Loucy (cell line): ENCODE data around the gene LRRN4CL.

Source experiments
- H2AFZ ChIP-seq: fragments of 200-600 bp; sonication (generic); 2 replicates; pipeline ENCODE4 v1.6.0; 2016; ENCODE audit warnings: antibody characterized with exemption, mild to moderate bottlenecking, low read length, moderate library complexity
- H3F3A ChIP-seq: fragments of 200-600 bp; 2 replicates; pipeline ENCODE4 v1.6.0; 2016; ENCODE audit warnings: antibody characterized with exemption, low read depth, mild to moderate bottlenecking
- H3K27me3 ChIP-seq: fragments of 200-600 bp; sonication (generic); 2 replicates; pipeline ENCODE4 v1.6.1; 2014; ENCODE audit warnings: low read length, mild to moderate bottlenecking; ENCODE audit not compliant: insufficient read depth, poor library complexity, severe bottlenecking
- H3K36me3 ChIP-seq: fragments of 200-600 bp; sonication (generic); 2 replicates; pipeline ENCODE4 v1.6.1; 2016; ENCODE audit warnings: low read length; ENCODE audit not compliant: insufficient read depth
- H3K4me1 ChIP-seq: fragments of 200-600 bp; sonication (generic); 2 replicates; pipeline ENCODE4 v1.5.1; 2014; ENCODE audit warnings: low read length, mild to moderate bottlenecking; ENCODE audit not compliant: insufficient read depth, poor library complexity, severe bottlenecking
- H3K4me2 ChIP-seq: fragments of 200-600 bp; sonication (generic); 2 replicates; pipeline ENCODE4 v1.6.0; 2014; ENCODE audit warnings: antibody characterized with exemption, low read length, low read depth, mild to moderate bottlenecking; ENCODE audit not compliant: poor library complexity, severe bottlenecking
- H3K4me3 ChIP-seq: fragments of 200-600 bp; sonication (generic); 2 replicates; pipeline ENCODE4 v1.5.1; 2014; ENCODE audit warnings: low read length, mild to moderate bottlenecking, mixed read lengths; ENCODE audit not compliant: poor library complexity, severe bottlenecking
- H3K79me2 ChIP-seq: fragments of 200-600 bp; sonication (generic); 2 replicates; pipeline ENCODE4 v1.6.1; 2014; ENCODE audit warnings: low read length; ENCODE audit not compliant: insufficient read depth
- H3K9ac ChIP-seq: fragments of 200-600 bp; sonication (generic); 2 replicates; pipeline ENCODE4 v1.6.0; 2014; ENCODE audit warnings: mild to moderate bottlenecking, low read depth, low read length, moderate library complexity; ENCODE audit not compliant: poor library complexity, severe bottlenecking
- H3K9me2 ChIP-seq: fragments of 200-600 bp; sonication (generic); replicated peaks from 2 replicates; pipeline ENCODE4 v1.6.1; 2016; ENCODE audit warnings: low read depth, low read length, mixed read lengths
- H3K9me3 ChIP-seq: fragments of 200-600 bp; sonication (generic); 2 replicates; pipeline ENCODE4 v1.6.1; 2014; ENCODE audit warnings: mild to moderate bottlenecking, antibody characterized with exemption, low read length, low read depth; ENCODE audit not compliant: insufficient read depth
- H4K20me1 ChIP-seq: fragments of 200-600 bp; sonication (generic); 2 replicates; pipeline ENCODE4 v1.6.0; 2014; ENCODE audit warnings: antibody characterized with exemption, low read length, mild to moderate bottlenecking; ENCODE audit not compliant: insufficient read depth, poor library complexity, severe bottlenecking
- CTCF ChIP-seq: fragments of 200-600 bp; sonication (generic); conservative IDR thresholded peaks from 2 replicates; pipeline ENCODE4 v1.5.1; 2014; ENCODE audit warnings: mild to moderate bottlenecking, antibody characterized with exemption, low read length
- EZH2phosphoT487 ChIP-seq: fragments of 200-600 bp; IDR thresholded peaks from 2 replicates; pipeline ENCODE4 v1.6.1; 2018; ENCODE audit warnings: antibody characterized with exemption, mild to moderate bottlenecking, moderate library complexity, borderline replicate concordance

Gene LRRN4CL

GRCh38 chr11:62673196-62673525 is 16.2 kb downstream of the LRRN4CL start:
- Histone ChIP-seq H3K4me1 (peaks cover 42% of the 10 kb centered on the region), H3K9me2 (no peaks in the 10 kb centered on the region), H3K9ac (peak overlapping the region; percentile 91), H4K20me1 (peaks cover 30% of the 10 kb centered on the region), H3K4me3 (peak overlapping the region; percentile 80), H3K27me3 (no peaks in the 10 kb centered on the region), H3K4me2 (peak overlapping the region; percentile 87), H3K9me3 (no peaks in the 10 kb centered on the region), H3F3A (no peaks in the 10 kb centered on the region; the same call in 1 of the 2 replicates), H3K79me2 (peaks cover 74% of the 10 kb centered on the region), H2AFZ (no peak overlapping the region), H3K36me3 (no peaks in the 10 kb centered on the region; the same call in 1 of the 2 replicates)
- no peak for TF ChIP-seq EZH2phosphoT487
- no peak for TF ChIP-seq CTCF

GRCh38 chr11:62671608-62672389 is 17.5 kb downstream of the LRRN4CL start, which contains the start of the genes LBHD1 and UQCC3:
TSS of gene LBHD1 (minus strand) at chr11:62672267. CDS start at chr11:62670031, 2,236 bp downstream.
TSS of gene UQCC3 (plus strand) at chr11:62671673. CDS start at chr11:62671746, 73 bp downstream.
- Histone ChIP-seq H3F3A (no peaks in the 10 kb centered on the region; the same call in 1 of the 2 replicates), H2AFZ (peak within 1 kb of the TSS; percentile 91), H4K20me1 (peaks cover 23% of the 10 kb centered on the region), H3K4me3 (peak within 1 kb of the TSS; percentile 80), H3K4me2 (peak within 1 kb of the TSS; percentile 87), H3K9ac (peak within 1 kb of the TSS; percentile 91), H3K27me3 (no peaks in the 10 kb centered on the region), H3K9me3 (no peaks in the 10 kb centered on the region), H3K9me2 (no peaks in the 10 kb centered on the region), H3K4me1 (peaks cover 38% of the 10 kb centered on the region), H3K36me3 (no peaks in the 10 kb centered on the region; the same call in 1 of the 2 replicates), H3K79me2 (peaks cover 73% of the 10 kb centered on the region)
- no peak for TF ChIP-seq EZH2phosphoT487
- TF ChIP-seq CTCF = no peak

- H3K4me2 ChIP-seq = peak overlapping the region; percentile 87
- H3K9me3 ChIP-seq = no peaks in the 10 kb centered on the region
- H3K4me1 ChIP-seq = peaks cover 42% of the 10 kb centered on the region
- H3K79me2 ChIP-seq = peaks cover 73% of the 10 kb centered on the region
- peaks cover 23% of the 10 kb centered on the region for H4K20me1 ChIP-seq
- H2AFZ ChIP-seq = peak overlapping the region; percentile 91
- H3K9ac ChIP-seq = peak overlapping the region; percentile 91
- no peaks in the 10 kb centered on the region; the same call in 1 of the 2 replicates for H3F3A ChIP-seq
- no peaks in the 10 kb centered on the region; the same call in 1 of the 2 replicates for H3K36me3 ChIP-seq
- H3K4me3 ChIP-seq = peak overlapping the region; percentile 80
- H3K27me3 ChIP-seq = no peaks in the 10 kb centered on the region
- H3K9me2 ChIP-seq = no peaks in the 10 kb centered on the region
- TF ChIP-seq EZH2phosphoT487 = no peak
Observed at GRCh38 chr11:62671236-62671607, 18.1 kb downstream of the LRRN4CL start.
